HepG2 (cell line): ENCODE results near the gene MTHFD1L. TPM values are rescaled to one million over a fixed set of nuclear protein-coding genes. Genes with fewer than 3 reads are reported as not detected.
A peak's percentile ranks its signal among the peaks of the same experiment; 100 is the strongest.

ENCODE experiments used
- ESRRA ChIP-seq: sonication (generic); formaldehyde crosslinking; IDR thresholded peaks from 2 replicates; pipeline ENCODE4 v1.5.1; 2020; ENCODE audit warnings: mild to moderate bottlenecking, low read depth, missing genetic modification reagents
- FOSL2 ChIP-seq: sonication (generic); formaldehyde crosslinking; IDR thresholded peaks from 2 replicates; pipeline ENCODE4 v1.4.0; 2020; ENCODE audit warnings: missing genetic modification reagents
- JUNB ChIP-seq: sonication (generic); formaldehyde crosslinking; IDR thresholded peaks from 2 replicates; pipeline ENCODE4 v1.8.0; 2022; ENCODE audit warnings: missing genetic modification reagents, mild to moderate bottlenecking, borderline replicate concordance
- PLRG1 ChIP-seq: fragments of 450-650 bp; conservative IDR thresholded peaks from 2 replicates; pipeline ENCODE4 v1.6.1; 2016
- RARA ChIP-seq: IDR thresholded peaks from 2 replicates; pipeline ENCODE4 v1.6.1; 2016; ENCODE audit warnings: missing genetic modification reagents, missing compliant biosample characterization
- REL ChIP-seq: sonication (generic); formaldehyde crosslinking; conservative IDR thresholded peaks from 2 replicates; pipeline ENCODE4 v1.8.0; 2022; ENCODE audit warnings: mild to moderate bottlenecking, missing genetic modification reagents, moderate library complexity
- SMARCE1 ChIP-seq: fragments of 450-650 bp; IDR thresholded peaks from 2 replicates; pipeline ENCODE4 v1.6.1; 2017; ENCODE audit warnings: borderline replicate concordance
- ZBTB7A ChIP-seq: sonication (generic); formaldehyde crosslinking; IDR thresholded peaks from 2 replicates; pipeline ENCODE4 v1.8.0; 2022; ENCODE audit warnings: mild to moderate bottlenecking, missing genetic modification reagents
- ZMAT3 ChIP-seq: sonication (generic); formaldehyde crosslinking; conservative IDR thresholded peaks from 2 replicates; pipeline ENCODE4 v1.7.0; 2021; ENCODE audit warnings: missing genetic modification reagents
- ZNF619 ChIP-seq: sonication (generic); formaldehyde crosslinking; IDR thresholded peaks from 2 replicates; pipeline ENCODE4 v1.4.0; 2020; ENCODE audit warnings: mild to moderate bottlenecking, missing genetic modification reagents
- polyA plus RNA-seq, 8 experiments: library from polyadenylated mRNA; depleted of rRNA in 3 of 8; stranded (reverse) in 7 of 8; unstranded in 1 of 8; fragments of >200 nt; fragmentation: Illumina TruSeq in 4 of 8; extraction: Trizol in 4 of 8; gene quantifications; 2 replicates each; pipeline versions ENCODE4 v1.2.1 to v1.2.3, GENCODE V29; 2011 to 2016; ENCODE audit warnings: low read depth in 4 of 8, missing spikeins in 1 of 8, mixed read lengths in 1 of 8; ENCODE audit not compliant: insufficient read depth in 1 of 8
- total RNA-seq, 5 experiments: library from RNA; depleted of rRNA; stranded (reverse); fragments of >200 nt; fragmentation: Illumina TruSeq; extraction: Trizol; gene quantifications; 2 replicates each; pipeline ENCODE4 v1.2.3, GENCODE V29; 2016; ENCODE audit warnings: low read depth in 1 of 5
- TF ChIP-seq, protein P1 (sequence below): sonication (generic); formaldehyde crosslinking; IDR thresholded peaks from 2 replicates; pipeline ENCODE4 v1.5.0; 2020; ENCODE audit warnings: mild to moderate bottlenecking, missing genetic modification reagents
- TF ChIP-seq, protein P2 (sequence below): sonication (generic); formaldehyde crosslinking; IDR thresholded peaks from 2 replicates; pipeline ENCODE4 v1.9.0; 2021; ENCODE audit warnings: mild to moderate bottlenecking, missing genetic modification reagents
- TF ChIP-seq, protein P3 (sequence below): sonication (generic); formaldehyde crosslinking; IDR thresholded peaks from 2 replicates; pipeline ENCODE4 v1.4.0; 2020; ENCODE audit warnings: missing genetic modification reagents
- TF ChIP-seq, protein P4 (sequence below): IDR thresholded peaks from 2 replicates; pipeline ENCODE4 v1.6.1; 2012; ENCODE audit warnings: low read length, improper control_type of control experiment

MTHFD1L gene
- total and polyA plus RNA-seq, 2 of the 13 experiments (the other 11 are each of a cell fraction or from before 2014, with no cell fraction given): 24.0 to 39.6 TPM

DNA sequence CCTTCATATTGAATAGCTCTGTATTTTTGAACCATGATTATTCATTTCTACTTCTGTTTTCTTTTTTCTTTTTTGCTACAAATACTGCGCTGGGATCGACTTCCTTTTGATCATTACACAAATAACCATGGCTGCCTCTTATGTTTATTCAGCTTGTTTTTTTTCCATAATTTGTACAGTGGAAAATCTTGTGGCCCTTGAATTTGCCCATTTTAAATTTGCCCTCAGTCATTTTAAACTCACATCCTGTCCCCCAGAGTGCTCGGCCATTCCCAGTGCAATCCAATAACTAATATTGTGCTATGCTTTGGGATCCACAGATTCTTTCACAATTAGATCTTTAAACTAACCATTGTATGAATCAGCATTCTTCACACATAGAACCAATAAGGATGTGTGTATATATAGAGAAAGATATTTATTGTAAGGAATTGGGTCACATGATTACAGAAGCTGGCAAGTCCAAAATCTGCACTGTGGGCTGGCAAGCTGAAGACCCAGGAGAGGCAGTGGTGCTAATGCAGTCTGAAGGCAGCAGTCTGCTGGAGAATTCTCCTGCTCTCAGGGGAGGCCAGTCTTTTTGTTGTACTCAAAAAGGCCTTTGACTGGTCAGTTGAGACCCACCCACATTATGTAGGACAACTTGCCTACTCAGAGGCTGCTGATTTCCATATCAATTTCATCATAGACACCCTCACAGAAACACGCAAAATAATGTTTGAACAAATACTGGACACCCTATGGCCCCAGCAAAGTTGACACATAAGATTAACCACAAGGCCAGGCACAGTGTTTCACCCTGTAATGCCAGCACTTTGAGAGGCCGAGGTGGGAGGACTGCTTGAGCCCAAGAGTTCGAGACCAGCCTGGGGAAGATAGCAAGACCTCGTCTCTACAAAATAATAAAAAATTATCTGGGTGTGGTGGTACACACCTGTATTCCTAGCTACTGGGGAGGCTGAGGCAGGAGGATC lies 147.1 kb downstream of the MTHFD1L start (continued):
- TF ChIP-seq, protein P1, sequence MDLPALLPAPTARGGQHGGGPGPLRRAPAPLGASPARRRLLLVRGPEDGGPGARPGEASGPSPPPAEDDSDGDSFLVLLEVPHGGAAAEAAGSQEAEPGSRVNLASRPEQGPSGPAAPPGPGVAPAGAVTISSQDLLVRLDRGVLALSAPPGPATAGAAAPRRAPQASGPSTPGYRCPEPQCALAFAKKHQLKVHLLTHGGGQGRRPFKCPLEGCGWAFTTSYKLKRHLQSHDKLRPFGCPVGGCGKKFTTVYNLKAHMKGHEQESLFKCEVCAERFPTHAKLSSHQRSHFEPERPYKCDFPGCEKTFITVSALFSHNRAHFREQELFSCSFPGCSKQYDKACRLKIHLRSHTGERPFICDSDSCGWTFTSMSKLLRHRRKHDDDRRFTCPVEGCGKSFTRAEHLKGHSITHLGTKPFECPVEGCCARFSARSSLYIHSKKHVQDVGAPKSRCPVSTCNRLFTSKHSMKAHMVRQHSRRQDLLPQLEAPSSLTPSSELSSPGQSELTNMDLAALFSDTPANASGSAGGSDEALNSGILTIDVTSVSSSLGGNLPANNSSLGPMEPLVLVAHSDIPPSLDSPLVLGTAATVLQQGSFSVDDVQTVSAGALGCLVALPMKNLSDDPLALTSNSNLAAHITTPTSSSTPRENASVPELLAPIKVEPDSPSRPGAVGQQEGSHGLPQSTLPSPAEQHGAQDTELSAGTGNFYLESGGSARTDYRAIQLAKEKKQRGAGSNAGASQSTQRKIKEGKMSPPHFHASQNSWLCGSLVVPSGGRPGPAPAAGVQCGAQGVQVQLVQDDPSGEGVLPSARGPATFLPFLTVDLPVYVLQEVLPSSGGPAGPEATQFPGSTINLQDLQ: no peak
- TF ChIP-seq ZMAT3 (CRISPR knock-in tag) (no peak), ZNF619 (CRISPR knock-in tag) (no peak), SMARCE1 (no peak), ZBTB7A (CRISPR knock-in tag) (no peak), JUNB (CRISPR knock-in tag) (no peak), RARA (CRISPR knock-in tag) (peak; percentile 57; the same call in 1 of the 2 replicates), FOSL2 (CRISPR knock-in tag) (peak; percentile 53), PLRG1 (no peak), REL (no peak), ESRRA (no peak)
- TF ChIP-seq, protein P2, sequence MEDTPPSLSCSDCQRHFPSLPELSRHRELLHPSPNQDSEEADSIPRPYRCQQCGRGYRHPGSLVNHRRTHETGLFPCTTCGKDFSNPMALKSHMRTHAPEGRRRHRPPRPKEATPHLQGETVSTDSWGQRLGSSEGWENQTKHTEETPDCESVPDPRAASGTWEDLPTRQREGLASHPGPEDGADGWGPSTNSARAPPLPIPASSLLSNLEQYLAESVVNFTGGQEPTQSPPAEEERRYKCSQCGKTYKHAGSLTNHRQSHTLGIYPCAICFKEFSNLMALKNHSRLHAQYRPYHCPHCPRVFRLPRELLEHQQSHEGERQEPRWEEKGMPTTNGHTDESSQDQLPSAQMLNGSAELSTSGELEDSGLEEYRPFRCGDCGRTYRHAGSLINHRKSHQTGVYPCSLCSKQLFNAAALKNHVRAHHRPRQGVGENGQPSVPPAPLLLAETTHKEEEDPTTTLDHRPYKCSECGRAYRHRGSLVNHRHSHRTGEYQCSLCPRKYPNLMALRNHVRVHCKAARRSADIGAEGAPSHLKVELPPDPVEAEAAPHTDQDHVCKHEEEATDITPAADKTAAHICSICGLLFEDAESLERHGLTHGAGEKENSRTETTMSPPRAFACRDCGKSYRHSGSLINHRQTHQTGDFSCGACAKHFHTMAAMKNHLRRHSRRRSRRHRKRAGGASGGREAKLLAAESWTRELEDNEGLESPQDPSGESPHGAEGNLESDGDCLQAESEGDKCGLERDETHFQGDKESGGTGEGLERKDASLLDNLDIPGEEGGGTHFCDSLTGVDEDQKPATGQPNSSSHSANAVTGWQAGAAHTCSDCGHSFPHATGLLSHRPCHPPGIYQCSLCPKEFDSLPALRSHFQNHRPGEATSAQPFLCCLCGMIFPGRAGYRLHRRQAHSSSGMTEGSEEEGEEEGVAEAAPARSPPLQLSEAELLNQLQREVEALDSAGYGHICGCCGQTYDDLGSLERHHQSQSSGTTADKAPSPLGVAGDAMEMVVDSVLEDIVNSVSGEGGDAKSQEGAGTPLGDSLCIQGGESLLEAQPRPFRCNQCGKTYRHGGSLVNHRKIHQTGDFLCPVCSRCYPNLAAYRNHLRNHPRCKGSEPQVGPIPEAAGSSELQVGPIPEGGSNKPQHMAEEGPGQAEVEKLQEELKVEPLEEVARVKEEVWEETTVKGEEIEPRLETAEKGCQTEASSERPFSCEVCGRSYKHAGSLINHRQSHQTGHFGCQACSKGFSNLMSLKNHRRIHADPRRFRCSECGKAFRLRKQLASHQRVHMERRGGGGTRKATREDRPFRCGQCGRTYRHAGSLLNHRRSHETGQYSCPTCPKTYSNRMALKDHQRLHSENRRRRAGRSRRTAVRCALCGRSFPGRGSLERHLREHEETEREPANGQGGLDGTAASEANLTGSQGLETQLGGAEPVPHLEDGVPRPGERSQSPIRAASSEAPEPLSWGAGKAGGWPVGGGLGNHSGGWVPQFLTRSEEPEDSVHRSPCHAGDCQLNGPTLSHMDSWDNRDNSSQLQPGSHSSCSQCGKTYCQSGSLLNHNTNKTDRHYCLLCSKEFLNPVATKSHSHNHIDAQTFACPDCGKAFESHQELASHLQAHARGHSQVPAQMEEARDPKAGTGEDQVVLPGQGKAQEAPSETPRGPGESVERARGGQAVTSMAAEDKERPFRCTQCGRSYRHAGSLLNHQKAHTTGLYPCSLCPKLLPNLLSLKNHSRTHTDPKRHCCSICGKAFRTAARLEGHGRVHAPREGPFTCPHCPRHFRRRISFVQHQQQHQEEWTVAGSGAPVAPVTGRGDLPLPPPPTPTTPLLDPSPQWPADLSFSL: no peak
- TF ChIP-seq, protein P3, sequence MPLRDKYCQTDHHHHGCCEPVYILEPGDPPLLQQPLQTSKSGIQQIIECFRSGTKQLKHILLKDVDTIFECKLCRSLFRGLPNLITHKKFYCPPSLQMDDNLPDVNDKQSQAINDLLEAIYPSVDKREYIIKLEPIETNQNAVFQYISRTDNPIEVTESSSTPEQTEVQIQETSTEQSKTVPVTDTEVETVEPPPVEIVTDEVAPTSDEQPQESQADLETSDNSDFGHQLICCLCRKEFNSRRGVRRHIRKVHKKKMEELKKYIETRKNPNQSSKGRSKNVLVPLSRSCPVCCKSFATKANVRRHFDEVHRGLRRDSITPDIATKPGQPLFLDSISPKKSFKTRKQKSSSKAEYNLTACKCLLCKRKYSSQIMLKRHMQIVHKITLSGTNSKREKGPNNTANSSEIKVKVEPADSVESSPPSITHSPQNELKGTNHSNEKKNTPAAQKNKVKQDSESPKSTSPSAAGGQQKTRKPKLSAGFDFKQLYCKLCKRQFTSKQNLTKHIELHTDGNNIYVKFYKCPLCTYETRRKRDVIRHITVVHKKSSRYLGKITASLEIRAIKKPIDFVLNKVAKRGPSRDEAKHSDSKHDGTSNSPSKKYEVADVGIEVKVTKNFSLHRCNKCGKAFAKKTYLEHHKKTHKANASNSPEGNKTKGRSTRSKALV (CRISPR knock-in tag): no peak
- TF ChIP-seq, protein P4, sequence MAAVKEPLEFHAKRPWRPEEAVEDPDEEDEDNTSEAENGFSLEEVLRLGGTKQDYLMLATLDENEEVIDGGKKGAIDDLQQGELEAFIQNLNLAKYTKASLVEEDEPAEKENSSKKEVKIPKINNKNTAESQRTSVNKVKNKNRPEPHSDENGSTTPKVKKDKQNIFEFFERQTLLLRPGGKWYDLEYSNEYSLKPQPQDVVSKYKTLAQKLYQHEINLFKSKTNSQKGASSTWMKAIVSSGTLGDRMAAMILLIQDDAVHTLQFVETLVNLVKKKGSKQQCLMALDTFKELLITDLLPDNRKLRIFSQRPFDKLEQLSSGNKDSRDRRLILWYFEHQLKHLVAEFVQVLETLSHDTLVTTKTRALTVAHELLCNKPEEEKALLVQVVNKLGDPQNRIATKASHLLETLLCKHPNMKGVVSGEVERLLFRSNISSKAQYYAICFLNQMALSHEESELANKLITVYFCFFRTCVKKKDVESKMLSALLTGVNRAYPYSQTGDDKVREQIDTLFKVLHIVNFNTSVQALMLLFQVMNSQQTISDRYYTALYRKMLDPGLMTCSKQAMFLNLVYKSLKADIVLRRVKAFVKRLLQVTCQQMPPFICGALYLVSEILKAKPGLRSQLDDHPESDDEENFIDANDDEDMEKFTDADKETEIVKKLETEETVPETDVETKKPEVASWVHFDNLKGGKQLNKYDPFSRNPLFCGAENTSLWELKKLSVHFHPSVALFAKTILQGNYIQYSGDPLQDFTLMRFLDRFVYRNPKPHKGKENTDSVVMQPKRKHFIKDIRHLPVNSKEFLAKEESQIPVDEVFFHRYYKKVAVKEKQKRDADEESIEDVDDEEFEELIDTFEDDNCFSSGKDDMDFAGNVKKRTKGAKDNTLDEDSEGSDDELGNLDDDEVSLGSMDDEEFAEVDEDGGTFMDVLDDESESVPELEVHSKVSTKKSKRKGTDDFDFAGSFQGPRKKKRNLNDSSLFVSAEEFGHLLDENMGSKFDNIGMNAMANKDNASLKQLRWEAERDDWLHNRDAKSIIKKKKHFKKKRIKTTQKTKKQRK: no peak
